ENCODE measurements around the gene ERAS. TPM values are rescaled to one million over a fixed set of nuclear protein-coding genes. Genes with fewer than 3 reads are reported as not detected.
"Not testable (repeated sequence)": the region's sequence is repeated elsewhere in the genome, so short reads cannot be mapped to it uniquely, and the experiment has no call there.

Gene ERAS
- total and polyA plus RNA-seq, 4 donors: not detected

GRCh38 chrX:48818866-48819265, 7.4 kb upstream of the ERAS start:
- H3K4me1 ChIP-seq (ENCODE audit: control insufficient read depth in 4 of 4, insufficient read depth in 4 of 4, low read length in 3 of 4): peaks cover 0 to 5% (median 1%) of the 10 kb centered on the region in 4 donors
- H3K9ac ChIP-seq (ENCODE audit: low read depth in 1 of 2, low read length in 2 of 2): no peak overlapping the region
- over 99% methylated on average over 4 of the region's 4 CpGs for WGBS
- H3K36me3 ChIP-seq (ENCODE audit: control insufficient read depth in 4 of 4, insufficient read depth in 3 of 4, low read depth in 1 of 4, low read length in 3 of 4): peaks cover 12 to 75% (median 21%) of the 10 kb centered on the region in 4 donors
- no peaks in the 10 kb centered on the region for H3K9me3 ChIP-seq (ENCODE audit: control insufficient read depth in 4 of 4, low read length in 3 of 4)
- no peak for DNase-seq (ENCODE audit: low spot score)
- H3K27me3 ChIP-seq (ENCODE audit: control insufficient read depth in 4 of 4, insufficient read depth in 4 of 4, low read length in 3 of 4): no peaks in the 10 kb centered on the region
- H3K27ac ChIP-seq (ENCODE audit: low read depth in 1 of 2, low read length in 2 of 2): no peak overlapping the region
- TF ChIP-seq MAX (IDR thresholded peaks at IDR 0.05) (no peak), YY1 (IDR thresholded peaks at IDR 0.05) (no peak), HNF4A (conservative IDR thresholded peaks at IDR 0.05) (no peak), RAD21 (IDR thresholded peaks at IDR 0.05) (no peak), NR2F2 (IDR thresholded peaks at IDR 0.05) (no peak), ATF3 (IDR thresholded peaks at IDR 0.05) (no peak), ZBTB33 (IDR thresholded peaks at IDR 0.05) (no peak), RXRA (IDR thresholded peaks at IDR 0.05) (no peak), SP1 (IDR thresholded peaks at IDR 0.05) (no peak), EGR1 (IDR thresholded peaks at IDR 0.05; ENCODE audit: low read depth in 2 of 2) (no peak), HNF4G (IDR thresholded peaks at IDR 0.05) (no peak), FOXA2 (IDR thresholded peaks at IDR 0.05) (no peak), TAF1 (conservative IDR thresholded peaks at IDR 0.05) (no peak), FOXA1 (IDR thresholded peaks at IDR 0.05) (no peak), GABPA (IDR thresholded peaks at IDR 0.05 in 1 of 2, conservative IDR thresholded peaks at IDR 0.05 in 1 of 2) (no peak), CTCF (IDR thresholded peaks at IDR 0.05; ENCODE audit: low read depth, low read length, missing input control) (no peak), REST (IDR thresholded peaks at IDR 0.05) (no peak)
- no peak overlapping the region for H3K4me3 ChIP-seq (ENCODE audit: low read depth in 1 of 3, low read length in 3 of 3)

- not testable (repeated sequence) for H3K9ac ChIP-seq (ENCODE audit: low read depth in 1 of 2, low read length in 2 of 2); DNase-seq (ENCODE audit: low spot score); H3K4me3 ChIP-seq (ENCODE audit: low read depth in 1 of 3, low read length in 3 of 3); H3K27me3 ChIP-seq (ENCODE audit: control insufficient read depth in 4 of 4, insufficient read depth in 4 of 4, low read length in 3 of 4); H3K27ac ChIP-seq (ENCODE audit: low read depth in 1 of 2, low read length in 2 of 2); H3K9me3 ChIP-seq (ENCODE audit: control insufficient read depth in 4 of 4, low read length in 3 of 4); H3K4me1 ChIP-seq (ENCODE audit: control insufficient read depth in 4 of 4, insufficient read depth in 4 of 4, low read length in 3 of 4)
- TF ChIP-seq HNF4A (conservative IDR thresholded peaks at IDR 0.05): peak in 1 of 2 donors; percentile 4
- 66% methylated on average over 9 of the region's 9 CpGs for WGBS
- peaks cover 12 to 80% (median 23%) of the 10 kb centered on the region in 4 donors for H3K36me3 ChIP-seq (ENCODE audit: control insufficient read depth in 4 of 4, insufficient read depth in 3 of 4, low read depth in 1 of 4, low read length in 3 of 4)
Measured at GRCh38 chrX:48819394-48819793, 6.9 kb upstream of the ERAS start.

All from liver (tissue), 9 donors.